HG02588 (cell line): ENCODE measurements around the gene NADK2.
"Not testable (repeated sequence)": the region's sequence is repeated elsewhere in the genome, so short reads cannot be mapped to it uniquely, and the experiment has no call there.

Experiments
- ATAC-seq: cut with Tn5 transposase; IDR thresholded peaks from one replicate; pipeline ENCODE4 v1.9.1; 2021; ENCODE audit warnings: mild to moderate bottlenecking, moderate library complexity; ENCODE audit not compliant: unreplicated experiment

NADK2 gene

GRCh38 chr5:36208786-36209185, 32.9 kb downstream of the NADK2 start:
- ATAC-seq: no peak

GRCh38 chr5:36206913-36207312, 34.8 kb downstream of the NADK2 start:
- no peak for ATAC-seq

- ATAC-seq: no peak
Observed at GRCh38 chr5:36205329-36205728, 36.4 kb downstream of the NADK2 start.

- no peak for ATAC-seq
Observed at GRCh38 chr5:36202521-36202961, 39.2 kb downstream of the NADK2 start.

- ATAC-seq: no peak
Observed at GRCh38 chr5:36200513-36200912, 41.2 kb downstream of the NADK2 start.

- no peak for ATAC-seq
Observed at GRCh38 chr5:36199620-36200019, 42.1 kb downstream of the NADK2 start.

- not testable (repeated sequence) for ATAC-seq
Observed at GRCh38 chr5:36198783-36199182, 42.9 kb downstream of the NADK2 start.

GRCh38 chr5:36198281-36198680, 43.4 kb downstream of the NADK2 start:
- ATAC-seq: no peak

- no peak for ATAC-seq
Observed at GRCh38 chr5:36193746-36194145, 48.0 kb downstream of the NADK2 start.

- not testable (repeated sequence) for ATAC-seq
Observed at GRCh38 chr5:36184408-36184807, 57.3 kb downstream of the NADK2 start.

- no peak for ATAC-seq
Observed at GRCh38 chr5:36181774-36182173, 60.0 kb downstream of the NADK2 start.

GRCh38 chr5:36180556-36181350, 61.0 kb downstream of the NADK2 start:
- no peak for ATAC-seq

GRCh38 chr5:36179950-36180349, 61.8 kb downstream of the NADK2 start:
- no peak for ATAC-seq

- ATAC-seq: no peak
Observed at GRCh38 chr5:36178524-36178890, 63.2 kb downstream of the NADK2 start.

GRCh38 chr5:36177715-36178523, 63.8 kb downstream of the NADK2 start:
- no peak for ATAC-seq

- ATAC-seq: peak; percentile 99
Observed at GRCh38 chr5:36177154-36177553, 64.6 kb downstream of the NADK2 start.

- ATAC-seq: no peak
Observed at GRCh38 chr5:36175043-36175442, 66.7 kb downstream of the NADK2 start.

- no peak for ATAC-seq
Observed at GRCh38 chr5:36174119-36174518, 67.6 kb downstream of the NADK2 start.

GRCh38 chr5:36173426-36173825, 68.3 kb downstream of the NADK2 start:
- no peak for ATAC-seq

- no peak for ATAC-seq
Observed at GRCh38 chr5:36172599-36172998, 69.1 kb downstream of the NADK2 start.

GRCh38 chr5:36170832-36171424, 70.8 kb downstream of the NADK2 start:
- no peak for ATAC-seq

GRCh38 chr5:36168737-36169136, 73.0 kb downstream of the NADK2 start:
- no peak for ATAC-seq
